Measurements from ENCODE around the gene MBD2.

DNA sequence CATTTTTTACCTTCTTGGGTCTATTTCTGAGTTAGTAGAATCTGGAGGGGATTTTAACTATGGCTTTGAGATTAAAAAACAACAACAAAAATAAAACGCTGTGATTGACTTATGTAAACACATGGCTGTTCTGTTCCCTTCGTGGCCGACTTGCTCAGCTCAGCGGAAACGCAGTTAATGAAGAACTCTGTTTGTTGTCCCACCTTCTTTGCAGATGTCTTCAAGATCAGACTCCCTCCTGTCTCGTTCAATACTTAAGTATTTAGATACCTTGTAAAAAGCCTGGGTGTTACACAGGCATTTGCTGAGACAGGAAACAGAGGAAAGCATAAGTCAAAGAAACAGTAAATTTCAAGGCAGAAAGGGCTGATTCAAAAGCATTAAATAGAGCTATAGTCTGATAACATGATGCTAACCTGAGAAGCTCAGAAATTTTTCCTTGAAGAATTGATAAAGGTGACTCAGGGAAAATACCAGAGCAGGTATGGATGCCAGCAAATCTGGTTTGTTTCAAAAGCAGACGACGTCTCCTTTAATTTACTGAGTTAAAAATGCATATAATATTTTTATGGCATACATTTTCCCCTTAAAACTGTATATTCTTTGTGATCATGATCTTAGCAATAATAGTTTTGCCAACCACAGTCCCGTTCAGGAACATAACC, 23.2 kb upstream of the MBD2 start:
- TF ChIP-seq, protein P1, sequence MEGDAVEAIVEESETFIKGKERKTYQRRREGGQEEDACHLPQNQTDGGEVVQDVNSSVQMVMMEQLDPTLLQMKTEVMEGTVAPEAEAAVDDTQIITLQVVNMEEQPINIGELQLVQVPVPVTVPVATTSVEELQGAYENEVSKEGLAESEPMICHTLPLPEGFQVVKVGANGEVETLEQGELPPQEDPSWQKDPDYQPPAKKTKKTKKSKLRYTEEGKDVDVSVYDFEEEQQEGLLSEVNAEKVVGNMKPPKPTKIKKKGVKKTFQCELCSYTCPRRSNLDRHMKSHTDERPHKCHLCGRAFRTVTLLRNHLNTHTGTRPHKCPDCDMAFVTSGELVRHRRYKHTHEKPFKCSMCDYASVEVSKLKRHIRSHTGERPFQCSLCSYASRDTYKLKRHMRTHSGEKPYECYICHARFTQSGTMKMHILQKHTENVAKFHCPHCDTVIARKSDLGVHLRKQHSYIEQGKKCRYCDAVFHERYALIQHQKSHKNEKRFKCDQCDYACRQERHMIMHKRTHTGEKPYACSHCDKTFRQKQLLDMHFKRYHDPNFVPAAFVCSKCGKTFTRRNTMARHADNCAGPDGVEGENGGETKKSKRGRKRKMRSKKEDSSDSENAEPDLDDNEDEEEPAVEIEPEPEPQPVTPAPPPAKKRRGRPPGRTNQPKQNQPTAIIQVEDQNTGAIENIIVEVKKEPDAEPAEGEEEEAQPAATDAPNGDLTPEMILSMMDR (IDR thresholded peaks at IDR 0.05; ENCODE audit: insufficient read depth, low read length, poor library complexity, severe bottlenecking), result no peak
- no peak for TF ChIP-seq EZH2phosphoT487 (conservative IDR thresholded peaks at IDR 0.05; ENCODE audit: low read length)
